GM21619 (cell line): Measurements from ENCODE around the gene CARNS1.

Source experiments
- ATAC-seq: cut with Tn5 transposase; IDR thresholded peaks from one replicate; pipeline ENCODE4 v1.9.1; 2021; ENCODE audit not compliant: unreplicated experiment

The CARNS1 gene

DNA sequence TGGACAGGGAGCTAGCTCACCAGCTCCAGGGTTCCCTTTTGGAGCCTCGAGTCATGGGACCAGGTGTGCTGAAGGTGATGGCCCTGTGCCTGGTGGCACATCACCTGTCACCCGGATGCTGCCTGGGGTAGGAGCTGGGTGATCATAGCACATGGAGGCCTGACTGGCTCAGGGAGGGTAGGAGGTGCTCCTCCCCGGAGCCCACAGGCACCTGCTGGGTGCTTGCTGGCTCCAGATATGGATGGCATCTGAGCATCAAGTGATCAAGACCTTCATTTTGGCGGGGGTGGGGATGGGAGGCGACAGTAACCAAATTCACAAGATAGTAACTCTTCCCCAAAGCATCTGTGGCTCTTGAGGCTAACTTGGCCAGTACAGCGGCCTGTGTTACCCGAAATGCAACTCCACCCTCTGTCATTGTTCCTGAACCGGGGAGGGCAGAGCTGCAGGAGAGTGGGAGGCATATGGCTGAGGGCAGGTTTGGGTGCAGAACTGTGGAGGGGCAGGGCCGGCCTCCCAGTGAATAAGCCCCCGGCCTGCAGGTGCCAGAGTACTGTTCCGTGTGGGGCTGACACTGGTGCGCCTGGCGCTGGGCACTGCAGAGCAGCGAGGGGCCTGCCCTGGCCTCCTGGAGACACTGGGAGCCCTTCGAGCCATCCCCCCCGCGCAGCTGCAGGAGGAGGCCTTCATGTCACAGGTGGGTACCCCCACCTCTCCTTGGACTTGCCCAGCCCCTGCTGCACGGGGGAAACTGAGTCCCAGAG is 6.9 kb upstream of the CARNS1 start:
- ATAC-seq, result no peak

GRCh38 chr11:67409261-67409666 is 6.2 kb upstream of the CARNS1 start:
- peak; percentile 53 for ATAC-seq

DNA sequence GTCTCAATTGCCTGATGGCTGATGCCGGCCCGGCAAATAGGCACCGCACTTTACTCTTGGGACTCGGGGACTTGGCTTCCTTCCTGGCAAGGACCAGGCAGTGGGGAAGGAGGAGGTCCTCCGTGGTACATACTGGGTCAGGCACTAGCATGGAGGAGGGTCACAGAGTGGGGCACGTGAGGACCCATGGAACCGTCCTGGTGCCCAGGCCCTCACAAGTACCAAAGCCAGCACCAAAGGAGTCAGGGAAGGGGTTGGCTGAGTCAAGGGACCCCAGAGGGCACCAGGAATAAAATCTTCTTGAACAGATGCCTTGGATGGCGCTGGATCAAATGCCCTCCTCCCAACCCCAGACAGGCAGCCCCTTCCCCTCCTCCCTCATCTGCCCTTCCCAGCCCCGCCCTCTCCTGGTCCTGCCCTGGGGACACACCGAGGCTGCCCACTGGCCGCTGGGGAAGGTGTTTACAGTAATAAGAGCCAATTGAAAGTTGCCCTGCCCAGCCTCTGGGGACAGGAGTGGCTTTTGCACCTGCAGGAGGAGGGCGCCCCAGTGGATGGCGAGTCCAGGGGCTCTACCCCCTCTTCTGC is 5.6 kb upstream of the CARNS1 start:
- ATAC-seq, result no peak

- no peak for ATAC-seq
Measured at GRCh38 chr11:67410369-67410831, 5.1 kb upstream of the CARNS1 start.

DNA sequence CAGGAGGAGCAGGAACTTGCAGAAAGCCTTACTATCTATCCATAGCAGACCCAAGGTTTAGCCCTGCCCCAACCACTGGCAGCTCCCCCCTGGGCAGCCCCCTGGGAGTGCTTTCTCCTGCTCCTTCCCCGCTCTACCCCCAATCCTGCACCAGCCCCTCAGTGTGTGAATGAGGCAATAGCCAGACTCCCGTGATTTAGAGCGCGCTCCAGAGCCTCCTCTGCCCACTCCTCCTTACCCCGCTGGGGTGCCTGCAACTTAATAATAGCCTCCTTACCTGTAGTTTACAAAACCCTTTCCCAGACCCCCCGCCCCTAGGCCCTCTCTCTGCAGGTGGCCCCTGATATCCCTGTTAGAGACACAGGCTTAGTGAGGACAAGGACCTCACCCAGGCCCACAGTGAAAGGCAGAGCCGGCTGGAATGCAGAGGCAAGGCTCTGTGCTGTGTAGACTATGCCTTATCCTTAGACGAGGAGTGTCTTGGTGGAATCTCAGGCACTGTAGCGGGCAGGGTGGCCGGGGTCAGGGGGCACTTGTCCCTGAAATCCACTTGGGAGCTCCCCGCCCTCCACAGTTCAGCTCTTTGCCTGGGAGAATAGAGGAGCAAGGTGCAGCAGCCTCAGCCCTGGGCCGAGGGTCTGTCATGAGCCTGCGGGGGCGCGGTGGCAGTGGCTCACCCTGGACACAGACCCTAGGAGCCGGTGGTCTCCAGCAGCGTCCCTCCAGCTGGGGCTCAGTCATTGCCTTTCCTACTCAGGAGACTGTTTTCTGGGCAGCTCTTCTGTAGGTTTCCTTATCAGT is 4.3 kb upstream of the CARNS1 start:
- ATAC-seq, result no peak

DNA sequence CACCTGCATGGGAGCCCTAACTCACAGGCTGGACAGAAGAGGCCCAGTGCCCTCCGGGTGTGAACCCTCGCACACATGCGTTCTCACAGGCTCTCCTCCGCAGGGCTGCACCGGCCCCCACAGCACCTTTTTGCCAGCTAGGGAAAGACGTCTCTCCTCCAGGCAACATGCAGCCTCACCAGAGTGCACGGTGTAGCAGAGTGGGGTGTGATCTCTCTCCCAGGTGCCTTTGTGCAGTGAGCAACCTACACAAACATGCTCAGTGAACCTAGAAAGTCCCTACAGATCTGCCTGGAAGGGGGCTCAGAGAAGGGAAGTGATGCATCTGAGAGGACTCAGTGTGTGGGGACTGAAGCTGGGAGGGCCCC is 3.7 kb upstream of the CARNS1 start:
- no peak for ATAC-seq

DNA sequence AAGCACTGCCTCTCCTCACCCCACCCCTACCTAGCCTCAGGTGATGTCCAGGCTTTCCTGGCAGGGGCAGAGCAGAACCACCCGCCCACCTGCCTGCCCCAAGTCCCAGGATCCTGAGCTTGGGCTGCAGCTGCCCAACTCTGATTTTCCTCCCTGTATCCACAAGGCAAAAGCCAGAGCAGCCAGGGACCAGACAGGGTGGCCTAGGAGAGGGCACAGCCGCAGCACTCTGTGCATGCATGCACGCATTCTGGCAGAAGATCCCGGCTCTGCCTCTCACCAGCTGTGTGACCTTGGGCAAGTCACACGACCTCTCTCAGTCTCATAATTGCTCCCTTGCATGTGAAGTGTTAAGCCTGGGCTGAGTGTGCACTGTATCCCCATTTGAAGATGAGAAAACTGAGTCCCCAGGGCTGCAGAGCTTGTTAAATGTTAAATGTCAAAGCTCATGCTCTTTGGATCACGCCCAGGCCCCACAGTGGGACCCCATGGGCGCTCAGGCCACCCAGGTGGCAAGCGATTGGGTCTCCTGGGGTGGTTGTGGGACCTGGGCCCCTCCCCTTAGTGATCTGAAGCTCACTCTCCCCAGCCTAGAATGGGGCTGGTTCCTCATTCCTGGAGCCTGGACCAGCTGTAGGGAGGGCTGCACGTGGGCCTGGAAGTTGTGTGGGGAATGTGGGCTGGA is 2.8 kb upstream of the CARNS1 start:
- ATAC-seq, result no peak

- ATAC-seq, result no peak
Measured at GRCh38 chr11:67413266-67413849, 2.1 kb upstream of the CARNS1 start.

DNA sequence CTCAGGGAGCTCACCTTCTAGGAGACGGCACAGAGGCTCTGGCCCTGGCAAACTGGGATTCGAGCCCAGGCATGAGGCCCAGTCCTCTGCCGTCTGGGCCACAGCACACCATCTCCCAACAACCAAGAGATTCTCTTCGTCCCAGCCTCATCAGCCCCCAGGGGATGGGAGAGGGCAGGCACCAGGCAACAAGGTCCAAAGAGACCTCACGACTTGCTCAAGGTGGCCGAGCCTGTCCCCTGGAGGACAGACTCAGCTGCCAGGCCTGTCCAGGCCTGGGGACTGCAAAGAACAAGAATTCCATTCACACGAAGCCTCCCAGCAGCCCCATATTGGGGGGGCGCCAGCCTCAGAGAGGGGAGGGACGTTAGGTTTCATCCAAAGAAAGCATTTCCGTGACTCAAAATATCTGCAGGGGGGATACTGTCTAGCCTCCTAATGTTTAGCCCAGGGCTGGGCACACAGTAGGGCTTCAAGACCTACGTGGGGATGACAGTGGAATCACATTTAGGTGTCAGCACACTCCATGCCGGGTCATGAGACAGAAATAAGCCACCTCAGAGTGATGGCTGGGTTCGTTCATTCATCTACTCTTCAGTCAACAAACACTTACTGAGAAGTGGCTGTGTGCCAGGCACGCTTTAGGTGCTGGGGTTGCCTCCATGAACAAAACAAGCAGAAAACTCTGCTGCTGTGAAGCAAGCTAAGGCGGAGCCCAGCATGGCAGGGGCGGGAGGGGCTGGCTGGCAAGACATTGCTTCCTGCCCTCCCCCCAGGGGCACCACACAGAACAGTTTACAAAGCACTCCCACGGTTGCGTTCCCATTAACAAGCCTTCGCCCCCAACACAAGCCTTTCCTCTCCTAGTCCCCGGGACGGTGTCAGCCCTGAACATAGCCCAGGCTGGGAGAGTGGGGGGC is 1.2 kb downstream of the CARNS1 start:
- no peak for ATAC-seq

GRCh38 chr11:67417425-67417824 is 1.9 kb downstream of the CARNS1 start:
- ATAC-seq, result no peak

- ATAC-seq, result no peak
Measured at GRCh38 chr11:67418476-67419281, 3.2 kb downstream of the CARNS1 start.

DNA sequence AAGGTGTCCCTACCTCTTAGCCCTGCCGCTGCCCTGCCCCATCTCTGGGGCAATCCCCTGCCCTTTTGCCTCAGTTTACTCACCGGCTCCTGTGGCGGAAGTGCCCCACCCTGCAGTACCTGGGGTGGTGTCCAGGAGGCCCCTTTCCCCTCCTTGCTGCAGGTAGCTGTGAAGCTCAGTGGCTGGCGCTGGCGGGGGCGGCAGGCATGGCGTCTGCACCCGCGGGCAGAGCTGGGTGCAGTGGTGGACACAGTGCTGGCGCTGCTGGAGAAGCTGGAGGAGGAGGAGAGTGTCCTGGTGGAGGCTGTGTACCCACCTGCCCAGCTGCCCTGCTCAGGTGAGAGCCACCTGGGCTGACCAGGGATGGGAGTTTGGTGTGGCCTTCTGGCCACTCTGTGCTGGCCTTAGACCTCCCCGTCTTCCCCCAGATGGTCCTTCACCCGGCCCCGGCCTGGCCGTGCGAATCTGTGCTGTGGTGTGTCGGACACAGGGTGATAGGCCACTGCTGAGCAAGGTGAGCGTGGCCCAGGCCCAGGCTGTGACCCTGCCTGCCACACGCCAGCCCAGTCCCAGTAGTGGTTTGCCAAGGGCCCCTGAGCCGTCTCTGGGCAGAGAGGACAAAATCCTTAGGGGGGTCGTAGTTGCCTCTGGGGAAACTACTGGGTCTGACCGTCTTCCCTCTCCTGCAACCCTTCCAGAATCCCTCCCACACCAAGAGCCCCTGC is 4.0 kb downstream of the CARNS1 start:
- no peak for ATAC-seq

DNA sequence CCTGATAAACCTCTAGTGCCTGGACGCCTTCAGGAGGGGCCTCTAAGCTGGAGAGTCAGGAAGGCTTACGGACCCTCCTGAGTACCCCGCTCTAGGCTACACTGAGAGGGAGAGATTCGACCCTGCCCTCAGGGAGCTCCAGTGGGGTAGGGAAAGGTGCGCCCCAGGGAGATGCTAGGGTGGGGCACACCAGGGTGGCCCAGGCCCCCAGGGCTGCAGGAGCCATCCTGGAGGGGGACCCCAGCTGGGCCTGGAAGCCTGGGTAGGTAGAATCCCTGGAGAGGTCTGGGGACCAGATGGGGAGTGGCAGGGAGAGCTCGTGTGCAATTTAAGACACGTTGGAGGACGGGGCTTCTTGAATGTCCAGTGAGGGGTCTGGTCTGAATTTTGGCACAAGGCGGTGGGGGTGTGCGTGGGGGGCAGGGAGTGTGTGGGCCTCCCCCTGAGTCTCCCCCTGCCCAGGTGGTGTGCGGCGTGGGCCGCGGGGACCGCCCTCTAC is 4.7 kb downstream of the CARNS1 start:
- ATAC-seq, result no peak

- ATAC-seq, result peak; percentile 69
Measured at GRCh38 chr11:67420646-67421429, 5.4 kb downstream of the CARNS1 start.

DNA sequence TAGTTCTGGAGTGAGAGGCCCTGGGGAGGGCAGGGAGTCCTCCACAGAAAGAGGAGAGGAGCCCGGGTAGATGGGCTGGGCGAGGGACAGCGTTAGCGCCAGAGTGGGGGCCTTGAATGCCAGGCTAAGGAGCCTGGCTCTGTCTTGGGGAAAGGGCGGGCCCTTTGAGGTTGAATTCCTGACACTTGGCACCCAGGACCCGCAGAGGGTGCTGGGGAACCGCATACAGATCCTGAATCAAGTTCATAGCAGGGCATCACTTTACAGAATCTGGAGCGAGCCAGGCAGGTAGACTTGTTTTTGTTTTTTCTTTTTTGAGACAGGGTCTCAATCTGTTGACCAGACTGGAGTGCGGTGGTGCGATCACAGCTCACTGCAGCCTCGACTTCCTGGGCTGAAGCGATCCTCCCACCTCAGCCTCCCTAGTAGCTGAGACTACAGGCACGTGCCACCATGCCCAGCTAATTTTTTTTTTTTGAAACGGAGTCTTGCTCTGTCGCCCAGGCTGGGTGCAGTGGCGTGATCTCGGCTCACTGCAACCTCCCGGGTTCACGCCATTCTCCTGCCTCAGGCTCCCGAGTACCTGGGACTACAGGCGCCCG is 6.1 kb downstream of the CARNS1 start:
- ATAC-seq, result no peak

- no peak for ATAC-seq
Measured at GRCh38 chr11:67422891-67423290, 7.4 kb downstream of the CARNS1 start.

DNA sequence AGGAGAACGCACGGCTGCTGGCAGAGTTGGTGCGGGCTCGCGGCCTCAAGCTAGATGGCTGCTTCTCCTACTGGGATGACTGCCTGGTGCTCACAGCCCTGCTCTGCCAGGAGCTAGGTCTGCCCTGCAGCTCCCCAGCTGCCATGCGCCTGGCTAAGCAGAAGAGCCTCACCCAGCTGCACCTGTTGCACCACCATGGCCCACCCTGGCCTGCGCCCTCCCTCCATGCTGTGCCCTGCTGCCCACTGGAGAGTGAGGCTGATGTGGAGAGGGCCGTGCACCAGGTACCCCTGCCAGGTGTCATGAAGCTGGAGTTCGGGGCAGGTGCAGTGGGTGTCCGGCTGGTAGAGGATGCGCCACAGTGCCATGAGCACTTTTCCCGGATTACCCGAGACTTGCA is 8.0 kb downstream of the CARNS1 start:
- ATAC-seq, result no peak
